K562 (cell line): ENCODE data around the gene HAGHL. TPM values are rescaled to one million over a fixed set of nuclear protein-coding genes. Genes with fewer than 3 reads are reported as not detected.
A peak's percentile ranks its signal among the peaks of the same experiment; 100 is the strongest.

Source experiments
- ELF4 ChIP-seq: fragments of 450-650 bp; formaldehyde crosslinking; IDR thresholded peaks from 2 replicates; pipeline ENCODE4 v1.4.0; 2022; ENCODE audit warnings: missing genetic modification characterization
- HNRNPH1 ChIP-seq: fragments of 200-400 bp; formaldehyde crosslinking; optimal IDR thresholded peaks from 2 replicates; pipeline ENCODE3; 2017; ENCODE audit warnings: low read depth, mild to moderate bottlenecking, low read length, moderate library complexity
- KDM4B ChIP-seq, 2 experiments: fragments of 450-650 bp in 1 of 2; sonication (generic) in 1 of 2; IDR thresholded peaks; 2 replicates each; pipeline ENCODE4 v1.6.1; 2016 to 2017; ENCODE audit warnings: borderline replicate concordance in 2 of 2, antibody characterized with exemption in 1 of 2, low read depth in 1 of 2, mild to moderate bottlenecking in 1 of 2
- MAZ ChIP-seq, 2 experiments: fragments of 450-650 bp in 1 of 2; sonication (generic) in 1 of 2; formaldehyde crosslinking; IDR thresholded peaks in 1 of 2; conservative IDR thresholded peaks in 1 of 2; 2 replicates each; pipeline versions ENCODE4 v1.4.0 to v1.5.0; 2020; ENCODE audit warnings: mild to moderate bottlenecking in 1 of 2, missing genetic modification reagents in 1 of 2
- NCOA1 ChIP-seq: fragments of 450-650 bp; IDR thresholded peaks from 2 replicates; pipeline ENCODE4 v1.6.1; 2016; ENCODE audit warnings: low read depth
- NCOA4 ChIP-seq: fragments of 450-650 bp; IDR thresholded peaks from 2 replicates; pipeline ENCODE4 v1.6.1; 2018; ENCODE audit warnings: mild to moderate bottlenecking; ENCODE audit not compliant: partially characterized antibody
- RB1 ChIP-seq: fragments of 450-650 bp; IDR thresholded peaks from 2 replicates; pipeline ENCODE4 v1.6.1; 2017; ENCODE audit warnings: low read depth, mild to moderate bottlenecking
- REST ChIP-seq, 2 experiments: fragments of 450-650 bp; formaldehyde crosslinking in 1 of 2; IDR thresholded peaks; 2 replicates each; pipeline versions ENCODE4 v1.4.0 to v1.6.1; 2014 to 2020; ENCODE audit warnings: mild to moderate bottlenecking in 2 of 2, borderline replicate concordance in 1 of 2, low read depth in 1 of 2
- TCF7L2 ChIP-seq: fragments of 150-350 bp; IDR thresholded peaks from 2 replicates; pipeline ENCODE4 v1.6.1; 2016; ENCODE audit warnings: low read depth, mild to moderate bottlenecking, low read length, moderate library complexity
- USF2 ChIP-seq: sonication (generic); formaldehyde crosslinking; IDR thresholded peaks from 2 replicates; pipeline ENCODE4 v1.5.0; 2020; ENCODE audit warnings: missing genetic modification reagents
- ZBTB33 ChIP-seq: sonication (generic); formaldehyde crosslinking; IDR thresholded peaks from 2 replicates; pipeline ENCODE4 v1.8.1; 2023; ENCODE audit warnings: mild to moderate bottlenecking, missing genetic modification reagents
- ZNF280B ChIP-seq: fragments of 250-450 bp; sonication (Bioruptor Pico); IDR thresholded peaks from 2 replicates; pipeline ENCODE4 v1.5.1; 2021; ENCODE audit warnings: mild to moderate bottlenecking
- ZNF354B ChIP-seq: fragments of 250-450 bp; sonication (Bioruptor Pico); IDR thresholded peaks from 2 replicates; pipeline ENCODE4 v1.4.0; 2020
- ZNF644 ChIP-seq: fragments of 200-800 bp; sonication (Bioruptor generic); IDR thresholded peaks from 2 replicates; pipeline ENCODE4 v1.6.1; 2016; ENCODE audit warnings: low read depth, missing genetic modification characterization, missing compliant biosample characterization
- polyA plus RNA-seq, 8 experiments: library from polyadenylated mRNA; depleted of rRNA in 4 of 8; stranded (reverse) in 5 of 8; unstranded in 3 of 8; fragments of >200 nt; fragmentation: Nextera tagmentation in 2 of 8; fragmentation: Illumina TruSeq in 1 of 8; extraction: Ambion mirVana in 2 of 8; extraction: Trizol in 1 of 8; gene quantifications; 2 replicates each; pipeline versions ENCODE4 v1.2.1 to v1.2.3, GENCODE V29; 2011 to 2014; ENCODE audit warnings: inconsistent platforms in 1 of 8, missing spikeins in 1 of 8
- total RNA-seq, 7 experiments: library from RNA; depleted of rRNA in 6 of 7; stranded (reverse); fragments of >200 nt in 6 of 7; fragmentation: Illumina TruSeq in 2 of 7; extraction: Trizol in 2 of 7; gene quantifications; 2 replicates each; pipeline versions ENCODE4 v1.2.1 to v1.2.3, GENCODE V29; 2011 to 2021; ENCODE audit warnings: low replicate concordance in 1 of 7

Gene HAGHL
- total and polyA plus RNA-seq, 9 of the 15 experiments (the other 6 are each of a cell fraction or from before 2014, with no cell fraction given), result 0.31 to 83.4 (median 20.7) TPM

- TF ChIP-seq REST (IDR thresholded peaks at IDR 0.05; ENCODE audit: borderline replicate concordance) (peak; percentile 83), REST (CRISPR knock-in tag; IDR thresholded peaks at IDR 0.05; ENCODE audit: low read depth) (no peak), USF2 (no peak), NCOA1 (no peak), RB1 (peak; percentile 90), ELF4 (no peak), ZNF280B (CRISPR knock-in tag) (no peak), ZNF644 (tag) (no peak), NCOA4 (no peak), ZNF354B (CRISPR knock-in tag) (no peak), HNRNPH1 (no peak), KDM4B (IDR thresholded peaks at IDR 0.05; ENCODE audit: borderline replicate concordance in 2 of 2, low read depth in 1 of 2) (no peak), ZBTB33 (peak; percentile 64), TCF7L2 (no peak), MAZ (CRISPR knock-in tag; conservative IDR thresholded peaks at IDR 0.05 in 1 of 2, IDR thresholded peaks at IDR 0.05 in 1 of 2) (peak in 1 of 2 experiments; percentile 73; a peak in 2 of 4 replicates)
Measured at GRCh38 chr16:711548-712320, 15.2 kb upstream of the HAGHL start (continued).
